Testis (tissue), 3 donors: Measurements from ENCODE around the gene NUDT3. TPM values are rescaled to one million over a fixed set of nuclear protein-coding genes. Genes with fewer than 3 reads are reported as not detected.

ENCODE experiments used
- DNase-seq: peaks from one replicate; pipeline ENCODE4 v3.0.0-alpha.2; 2019
- H3K27ac ChIP-seq, 2 donors: fragments of 200-600 bp; sonication (generic); one replicate each; pipeline ENCODE4 v1.5.1; 2019
- H3K27me3 ChIP-seq: fragments of 200-600 bp; sonication (generic); one replicate; pipeline ENCODE4 v1.5.1; 2019
- H3K36me3 ChIP-seq: fragments of 200-600 bp; sonication (generic); one replicate; pipeline ENCODE4 v1.5.1; 2017; ENCODE audit warnings: low read depth; ENCODE audit errors: missing control alignments
- H3K4me1 ChIP-seq: fragments of 200-600 bp; sonication (generic); one replicate; pipeline ENCODE4 v1.5.1; 2019
- H3K4me3 ChIP-seq, 2 donors: fragments of 200-600 bp; sonication (generic); one replicate each; pipeline ENCODE4 v1.5.1; 2017 to 2019
- H3K9me3 ChIP-seq: fragments of 200-600 bp; sonication (generic); one replicate; pipeline ENCODE4 v1.5.1; 2017
- POLR2A ChIP-seq: fragments of 450-650 bp; IDR thresholded peaks from one replicate; pipeline ENCODE4 v1.6.1; 2017; ENCODE audit warnings: antibody characterized with exemption, mild to moderate bottlenecking, moderate library complexity
- WGBS, 2 donors: methylation state at CpG; one replicate each; pipeline ENCODE4 v1.1.5; 2018; 5-methylcytosine and 5-hydroxymethylcytosine counted together
- intact Hi-C: fragments of 100-400 bp; cut with DNase I; formaldehyde crosslinking; loops from one replicate; pipeline ENCODE4 v1.15.1; 2023; ENCODE audit warnings: low total_unique reads
- polyA plus RNA-seq: library from polyadenylated mRNA; stranded (reverse); fragments of 350-450 nt; fragmentation: Illumina TruSeq; extraction: RNeasy Lipid Tissue Mini Kit (QIAGEN cat#74804); gene quantifications from one replicate; pipeline ENCODE4 v1.2.3, GENCODE V29; 2014; ENCODE audit warnings: low read depth, low replicate concordance; ENCODE audit not compliant: insufficient read depth
- total RNA-seq, 2 donors: library from RNA; depleted of rRNA; stranded (reverse); fragments of >200 nt; gene quantifications; one replicate each; pipeline ENCODE4 v1.2.3, GENCODE V29; 2016
- TF ChIP-seq, protein P1 (sequence below), 3 experiments: fragments of 450-650 bp in 2 of 3; fragments of 200-600 bp in 1 of 3; sonication (generic) in 1 of 3; IDR thresholded peaks; one replicate each; pipeline ENCODE4 v1.5.1; 2016 to 2019; ENCODE audit warnings: antibody characterized with exemption in 3 of 3, mild to moderate bottlenecking in 2 of 3, moderate library complexity in 1 of 3

Gene NUDT3
- total and polyA plus RNA-seq, 3 donors from 2014 or later, result 18.7 to 28.3 (median 24.0) TPM

DNA sequence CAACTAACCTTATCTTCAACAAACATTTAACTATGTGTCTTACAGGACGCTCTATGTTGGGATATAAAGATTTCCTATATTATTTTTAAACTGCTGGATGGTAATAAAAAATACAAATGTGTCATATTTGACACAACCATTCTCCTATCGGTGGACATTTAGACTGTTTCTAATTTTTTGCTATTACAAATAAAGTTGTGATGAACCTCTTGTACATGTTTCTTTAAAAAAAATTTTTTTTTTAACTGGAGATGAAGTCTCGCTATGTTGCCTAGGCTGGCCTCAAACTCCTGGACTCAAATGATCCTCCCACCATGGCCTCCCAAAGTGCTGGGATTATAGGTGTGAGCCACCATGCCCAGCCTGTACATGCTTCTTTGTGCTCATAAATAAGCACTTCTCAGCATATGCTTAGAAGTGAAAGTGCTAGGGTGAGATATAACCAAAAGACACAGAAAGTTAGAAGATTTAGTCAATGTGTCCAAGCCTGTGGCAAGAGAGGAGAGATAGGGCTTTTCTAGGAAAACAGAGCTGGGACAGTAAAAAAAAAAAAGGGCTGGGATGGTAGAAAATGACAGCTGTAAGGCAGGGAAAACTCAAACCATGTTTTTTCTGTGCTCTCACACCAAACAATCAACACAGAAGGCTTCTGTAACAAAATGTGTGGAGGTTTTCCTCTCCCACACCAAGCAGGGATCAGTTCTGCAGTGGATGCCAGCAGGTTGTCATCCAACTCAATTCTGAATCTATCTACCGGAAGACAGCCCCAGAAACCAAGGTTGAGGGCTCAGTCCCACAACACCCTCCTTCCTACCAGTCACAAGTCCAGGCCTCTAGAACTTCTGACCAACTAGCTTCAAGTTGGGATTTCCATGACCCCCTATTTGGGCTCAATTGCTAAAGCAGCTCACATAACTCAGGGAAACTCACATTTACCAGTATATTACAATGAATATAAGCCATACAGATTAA lies 73.7 kb downstream of the NUDT3 start:
- no peak for DNase-seq
- 65% methylated on average over 4 of the region's 4 CpGs for WGBS, 2 donors
- peaks cover 6% of the 10 kb centered on the region for H3K4me1 ChIP-seq

GRCh38 chr6:34317882-34318498 lies 74.5 kb downstream of the NUDT3 start:
- no peak for DNase-seq
- H3K9me3 ChIP-seq, result no peaks in the 10 kb centered on the region
- no peaks in the 10 kb centered on the region for H3K27me3 ChIP-seq
- peaks cover 6% of the 10 kb centered on the region for H3K4me1 ChIP-seq
- WGBS, 2 donors, result 25 to 39% methylated on average over 3 of the region's 3 CpGs
- H3K36me3 ChIP-seq, result no peaks in the 10 kb centered on the region
- peak overlapping the region in 1 of 2 donors; percentile 19 for H3K27ac ChIP-seq
- intact Hi-C loops, result no loop called here
- TF ChIP-seq POLR2A, result no peak
- TF ChIP-seq, protein P1, sequence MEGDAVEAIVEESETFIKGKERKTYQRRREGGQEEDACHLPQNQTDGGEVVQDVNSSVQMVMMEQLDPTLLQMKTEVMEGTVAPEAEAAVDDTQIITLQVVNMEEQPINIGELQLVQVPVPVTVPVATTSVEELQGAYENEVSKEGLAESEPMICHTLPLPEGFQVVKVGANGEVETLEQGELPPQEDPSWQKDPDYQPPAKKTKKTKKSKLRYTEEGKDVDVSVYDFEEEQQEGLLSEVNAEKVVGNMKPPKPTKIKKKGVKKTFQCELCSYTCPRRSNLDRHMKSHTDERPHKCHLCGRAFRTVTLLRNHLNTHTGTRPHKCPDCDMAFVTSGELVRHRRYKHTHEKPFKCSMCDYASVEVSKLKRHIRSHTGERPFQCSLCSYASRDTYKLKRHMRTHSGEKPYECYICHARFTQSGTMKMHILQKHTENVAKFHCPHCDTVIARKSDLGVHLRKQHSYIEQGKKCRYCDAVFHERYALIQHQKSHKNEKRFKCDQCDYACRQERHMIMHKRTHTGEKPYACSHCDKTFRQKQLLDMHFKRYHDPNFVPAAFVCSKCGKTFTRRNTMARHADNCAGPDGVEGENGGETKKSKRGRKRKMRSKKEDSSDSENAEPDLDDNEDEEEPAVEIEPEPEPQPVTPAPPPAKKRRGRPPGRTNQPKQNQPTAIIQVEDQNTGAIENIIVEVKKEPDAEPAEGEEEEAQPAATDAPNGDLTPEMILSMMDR (IDR thresholded peaks at IDR 0.05), result no peak
- no peak overlapping the region for H3K4me3 ChIP-seq

More for the DNA sequence above, 73.7 kb downstream of the NUDT3 start:
- intact Hi-C loops, result no loop called here
- TF ChIP-seq POLR2A, result no peak
- TF ChIP-seq, protein P1 (IDR thresholded peaks at IDR 0.05), result no peak
- Histone ChIP-seq H3K27ac (peak overlapping the region in 1 of 2 donors; percentile 19), H3K36me3 (no peaks in the 10 kb centered on the region), H3K4me3 (no peak overlapping the region), H3K9me3 (no peaks in the 10 kb centered on the region), H3K27me3 (no peaks in the 10 kb centered on the region)

DNA sequence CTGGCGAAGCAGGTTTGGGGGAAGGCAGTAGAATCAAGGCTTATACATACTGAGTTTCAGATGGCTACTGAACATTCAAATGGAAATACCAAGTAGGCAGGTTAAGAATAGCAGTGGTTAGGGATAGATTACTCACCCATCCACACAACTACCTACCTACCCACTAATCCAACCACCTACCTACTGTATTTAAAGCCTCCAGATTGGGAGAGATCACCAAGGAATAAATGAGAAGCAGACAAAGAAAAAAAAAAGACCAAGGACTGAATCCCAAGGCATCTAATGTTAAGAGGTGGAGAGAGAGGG lies 75.3 kb downstream of the NUDT3 start:
- Histone ChIP-seq H3K4me3 (no peak overlapping the region), H3K27ac (no peak overlapping the region)
- intact Hi-C loops, result no loop called here

DNA sequence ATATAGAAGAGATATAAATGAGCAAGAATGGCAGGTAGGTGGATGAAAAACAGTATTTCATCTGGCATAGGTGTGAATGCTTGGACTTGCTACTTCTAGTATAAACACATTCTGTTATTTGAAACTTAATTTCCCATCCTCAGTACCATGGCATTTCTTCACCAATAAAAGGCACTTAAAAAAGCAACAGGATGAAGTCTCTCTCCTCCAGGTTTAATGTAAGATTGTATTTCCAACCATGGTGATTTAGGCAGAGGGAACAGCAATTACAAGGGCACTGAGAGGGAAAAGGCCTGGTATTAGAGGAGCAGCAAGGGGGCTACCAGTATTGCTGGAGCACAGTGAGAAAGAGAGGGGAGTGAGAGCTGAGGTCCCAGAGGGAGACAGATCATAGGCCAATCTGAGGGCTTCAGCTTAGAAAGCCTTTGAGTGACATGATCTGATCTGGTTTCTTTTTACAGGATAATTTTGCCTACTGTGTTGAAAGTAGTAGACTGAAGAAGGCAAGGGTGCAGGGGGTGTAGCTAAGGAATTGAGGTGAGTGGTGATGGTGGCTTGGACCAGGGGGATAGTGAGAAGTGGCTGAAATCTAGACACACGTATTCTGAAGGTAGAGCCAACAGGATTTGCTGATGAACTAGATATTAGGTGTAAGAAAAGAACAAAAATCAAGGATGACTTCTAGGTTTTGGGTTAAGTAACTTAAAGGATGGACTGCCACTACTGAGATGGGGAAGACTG lies 75.9 kb downstream of the NUDT3 start:
- H3K4me1 ChIP-seq, result peaks cover 6% of the 10 kb centered on the region
- intact Hi-C loops, result no loop called here
- no peak for DNase-seq
- no peaks in the 10 kb centered on the region for H3K36me3 ChIP-seq
- 92 to 95% methylated on average over 1 of the region's 1 CpG for WGBS, 2 donors
- H3K27ac ChIP-seq, result no peak overlapping the region
- TF ChIP-seq, protein P1 (IDR thresholded peaks at IDR 0.05), result no peak
- TF ChIP-seq POLR2A, result no peak
- no peak overlapping the region for H3K4me3 ChIP-seq
- H3K9me3 ChIP-seq, result no peaks in the 10 kb centered on the region
- no peaks in the 10 kb centered on the region for H3K27me3 ChIP-seq

More for the DNA sequence above, 75.3 kb downstream of the NUDT3 start:
- Histone ChIP-seq H3K27me3 (no peaks in the 10 kb centered on the region), H3K9me3 (no peaks in the 10 kb centered on the region), H3K36me3 (no peaks in the 10 kb centered on the region), H3K4me1 (peaks cover 6% of the 10 kb centered on the region)
- 94 to 95% methylated on average over 1 of the region's 1 CpG for WGBS, 2 donors
- no peak for DNase-seq
- no peak for TF ChIP-seq POLR2A
- TF ChIP-seq, protein P1 (IDR thresholded peaks at IDR 0.05), result no peak
